NCI-H1694 (cell line): Measurements from ENCODE around the gene TWF2.

ENCODE experiments used
- DNase-seq: peaks from one replicate; lab custom pipeline; 2025; lab: John Stamatoyannopoulos, UW

The TWF2 gene

DNA sequence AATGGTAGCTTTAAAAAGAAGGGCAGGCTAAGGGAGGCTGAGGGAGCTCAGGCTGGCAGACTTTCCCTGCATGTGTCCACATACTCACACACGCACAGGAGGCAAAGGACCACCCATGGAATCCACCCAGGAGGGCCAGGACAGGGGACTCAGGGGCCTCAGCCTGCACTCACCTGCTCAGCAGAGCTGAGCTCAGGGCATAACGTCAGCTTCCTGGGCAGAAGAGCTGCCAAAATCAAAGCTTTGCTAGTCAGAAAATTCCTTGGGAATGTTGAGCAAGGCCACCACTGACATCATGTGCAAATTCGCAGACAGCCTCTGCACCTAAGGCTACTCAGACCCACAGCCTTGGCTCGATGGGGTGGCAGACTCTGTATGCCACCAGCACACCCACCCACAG lies 57.4 kb downstream of the TWF2 start:
- DNase-seq: no peak
